GM19324 (cell line): ENCODE results near the gene ADCY5.

Experiments
- ATAC-seq: cut with Tn5 transposase; IDR thresholded peaks from one replicate; pipeline ENCODE4 v1.9.1; 2021; ENCODE audit warnings: mild to moderate bottlenecking, moderate library complexity; ENCODE audit not compliant: unreplicated experiment, low FRiP score

Gene ADCY5

GRCh38 chr3:123464211-123464610 lies 15.3 kb upstream of the ADCY5 start:
- ATAC-seq, result no peak

DNA sequence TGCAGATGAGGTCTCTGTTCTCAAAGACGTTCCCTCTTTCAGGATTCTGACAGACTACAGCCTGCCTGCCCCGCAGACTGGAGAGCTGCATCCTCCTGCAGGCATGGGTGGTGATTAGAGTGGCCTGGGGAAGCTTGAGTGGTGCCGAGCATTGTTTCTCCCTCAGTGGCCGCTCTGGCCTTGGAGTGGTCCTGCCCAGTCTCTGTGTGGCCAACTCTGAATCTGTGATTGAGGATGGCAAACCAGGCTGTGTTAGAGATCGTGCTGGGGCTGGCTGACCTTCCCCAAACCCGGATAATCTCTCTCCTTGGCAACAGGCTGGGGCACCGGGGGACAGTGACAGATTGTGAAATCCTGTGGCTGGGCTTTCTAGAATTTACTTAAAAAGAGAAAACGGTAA lies 11.0 kb upstream of the ADCY5 start:
- ATAC-seq, result no peak

DNA sequence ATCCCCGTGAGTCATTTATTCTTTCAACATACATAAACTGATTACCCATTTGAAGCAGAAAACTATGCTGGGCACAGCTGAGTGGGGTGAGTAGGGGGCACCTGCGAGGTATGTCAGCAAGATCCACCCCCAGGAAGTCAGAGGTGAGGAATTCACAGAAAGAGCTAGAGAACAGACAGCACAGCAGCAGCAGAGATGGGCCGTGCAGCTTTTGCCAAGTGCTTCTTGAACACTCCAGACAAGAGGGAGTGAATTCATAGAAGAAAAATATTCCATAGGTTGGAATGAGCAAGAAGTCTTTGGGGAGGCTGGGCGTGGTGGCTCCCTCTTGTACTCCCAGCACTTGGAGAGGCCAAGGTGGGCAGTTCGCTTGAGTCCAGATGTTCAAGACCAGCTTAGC lies 9.4 kb upstream of the ADCY5 start:
- no peak for ATAC-seq

GRCh38 chr3:123457841-123458240 lies 9.0 kb upstream of the ADCY5 start:
- no peak for ATAC-seq

GRCh38 chr3:123453675-123454074 lies 4.8 kb upstream of the ADCY5 start:
- ATAC-seq, result no peak

DNA sequence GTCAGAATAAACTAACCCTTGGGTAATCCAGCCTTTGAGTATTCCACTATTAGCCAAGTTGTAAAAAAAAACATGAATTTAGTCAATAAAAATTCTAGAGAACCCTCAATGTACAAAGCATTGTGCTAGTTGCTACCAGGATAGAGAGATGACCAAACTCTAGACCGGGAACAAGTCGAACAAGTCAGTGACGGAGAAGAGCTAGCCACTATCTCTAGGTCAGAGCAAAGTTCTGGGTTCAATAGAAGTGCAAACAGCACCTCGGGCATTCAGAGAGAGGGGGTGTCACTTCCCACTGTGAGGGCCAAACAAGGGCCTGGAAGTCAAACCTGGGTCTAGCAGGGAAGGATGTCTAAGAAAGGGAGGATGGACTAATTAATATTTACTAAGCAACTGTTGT lies 2.3 kb upstream of the ADCY5 start:
- ATAC-seq, result no peak

DNA sequence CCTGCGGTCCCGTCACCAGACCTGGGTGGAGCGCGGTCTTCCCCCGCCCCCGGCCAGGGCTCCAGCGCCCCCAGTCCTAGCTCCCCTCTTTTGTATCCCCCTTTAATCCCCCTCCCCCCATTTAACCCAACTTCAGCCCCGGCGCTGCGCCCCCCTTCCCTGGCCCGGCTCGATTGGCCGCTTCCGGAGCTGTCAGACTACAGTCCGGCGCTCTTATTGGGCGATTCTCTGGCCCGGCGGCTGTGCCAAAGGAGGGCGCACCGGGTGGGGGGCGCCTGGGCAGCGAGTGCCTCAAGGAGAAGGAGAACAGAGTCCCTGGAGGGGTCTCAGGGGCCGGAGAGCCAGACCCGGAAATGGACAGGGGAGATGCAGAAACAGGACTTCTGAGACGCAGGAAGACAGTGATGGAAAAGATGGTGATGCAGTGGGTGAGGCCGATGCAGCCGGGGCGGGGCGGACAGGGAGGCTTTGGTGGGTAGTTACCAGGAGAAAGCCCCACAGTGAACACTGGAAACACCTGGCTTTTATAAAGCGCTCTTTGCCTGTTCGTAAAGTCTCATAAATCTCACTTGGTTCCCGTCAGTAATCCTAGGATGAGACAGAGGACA lies 1.2 kb upstream of the ADCY5 start:
- ATAC-seq, result no peak

DNA sequence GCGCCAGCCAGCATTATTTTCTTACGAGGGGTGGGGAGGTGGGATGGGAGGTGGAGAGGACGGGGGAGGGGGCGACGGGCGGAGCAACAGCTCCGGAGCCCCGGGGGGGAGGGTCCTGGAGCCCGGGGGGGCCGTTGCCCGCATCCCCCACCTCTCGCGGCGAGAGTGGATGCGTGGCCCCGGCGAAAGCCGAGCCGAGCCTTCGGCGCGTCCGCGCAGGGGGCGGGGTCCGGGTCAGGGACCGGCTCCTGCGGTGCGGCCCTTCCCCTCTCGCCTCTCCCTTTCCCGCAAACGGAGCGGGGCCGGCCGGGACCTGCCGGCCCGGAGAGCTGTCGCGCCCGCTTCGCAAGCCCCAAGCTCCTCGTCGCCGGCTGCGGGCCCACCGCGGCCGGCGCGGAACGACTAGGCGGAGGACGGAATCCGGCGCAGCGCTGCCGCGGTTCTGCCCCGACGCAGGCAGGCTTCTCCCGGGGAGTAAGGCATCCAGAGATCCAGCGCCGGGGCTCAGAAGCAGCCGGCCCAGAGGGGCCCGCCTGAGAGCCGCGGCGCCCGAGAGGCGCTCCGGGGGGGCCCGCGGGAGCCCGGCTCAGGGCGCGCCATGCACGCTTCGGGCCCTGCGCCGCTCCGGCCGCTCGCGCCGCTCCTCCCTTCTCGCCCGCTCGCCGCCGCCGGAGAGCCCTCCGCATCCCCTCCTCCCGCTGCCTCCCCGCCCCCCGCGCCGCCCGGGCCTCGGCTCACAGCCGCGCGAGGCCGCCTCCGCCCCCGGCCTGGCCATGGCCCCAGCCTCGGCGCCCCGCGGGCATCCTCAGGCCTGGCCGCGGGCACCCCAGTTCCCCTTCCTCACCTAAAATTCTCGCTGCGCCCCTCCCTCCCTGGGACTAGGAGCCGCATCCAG lies 459 bp upstream of the ADCY5 start:
- ATAC-seq, result no peak

- ATAC-seq, result no peak
These were observed 957 bp downstream of the ADCY5 start for GRCh38 chr3:123447749-123448517.

GRCh38 chr3:123447416-123447748 lies 1.5 kb downstream of the ADCY5 start:
- ATAC-seq, result no peak

DNA sequence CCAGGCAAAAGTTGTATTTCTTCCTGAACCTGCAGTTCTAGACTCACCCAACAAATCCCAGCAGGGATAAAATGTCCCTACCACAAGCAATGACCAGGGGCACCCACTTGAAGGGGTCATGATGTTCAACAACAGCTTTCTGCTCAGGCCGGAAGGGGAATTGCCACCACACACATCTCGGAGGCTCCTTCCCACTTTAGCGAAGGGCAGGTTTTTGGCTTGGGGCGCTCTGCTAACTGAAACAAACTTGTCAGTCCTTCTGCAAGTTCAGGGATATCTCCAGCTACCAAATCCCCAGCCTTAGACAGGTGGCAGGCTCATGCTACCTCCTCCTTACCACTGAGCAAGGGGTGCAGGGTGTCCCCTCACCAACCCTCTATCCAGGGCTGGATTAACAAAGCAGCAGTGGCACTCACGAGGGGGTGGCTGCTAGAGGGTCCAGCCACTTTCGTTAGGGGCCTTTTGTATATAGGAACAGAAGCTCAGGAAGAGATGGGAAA lies 2.2 kb downstream of the ADCY5 start:
- no peak for ATAC-seq

DNA sequence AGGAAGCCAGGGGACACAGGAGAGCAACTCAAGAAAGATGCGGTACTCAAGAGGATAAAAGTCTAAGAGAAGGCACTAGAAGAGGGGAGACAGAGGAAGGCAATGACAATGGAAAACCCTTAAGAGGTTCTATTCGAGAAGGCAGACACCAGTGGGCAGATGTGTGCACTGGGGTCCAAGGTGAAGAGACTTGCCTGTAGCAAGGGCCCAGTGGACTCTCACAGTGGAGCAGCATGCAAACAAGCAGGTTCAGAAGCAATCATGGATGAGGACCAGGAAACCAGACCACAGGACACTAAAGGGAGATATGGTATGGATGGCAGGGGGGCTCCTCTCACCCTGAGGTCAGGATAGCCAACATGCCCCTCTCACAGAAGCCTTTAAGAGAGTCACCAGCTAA lies 2.7 kb downstream of the ADCY5 start:
- ATAC-seq, result no peak

GRCh38 chr3:123445702-123446101 lies 3.2 kb downstream of the ADCY5 start:
- ATAC-seq, result no peak

- no peak for ATAC-seq
These were observed 4.1 kb downstream of the ADCY5 start for GRCh38 chr3:123444744-123445143.

- ATAC-seq, result no peak
These were observed 4.9 kb downstream of the ADCY5 start for GRCh38 chr3:123444023-123444422.

DNA sequence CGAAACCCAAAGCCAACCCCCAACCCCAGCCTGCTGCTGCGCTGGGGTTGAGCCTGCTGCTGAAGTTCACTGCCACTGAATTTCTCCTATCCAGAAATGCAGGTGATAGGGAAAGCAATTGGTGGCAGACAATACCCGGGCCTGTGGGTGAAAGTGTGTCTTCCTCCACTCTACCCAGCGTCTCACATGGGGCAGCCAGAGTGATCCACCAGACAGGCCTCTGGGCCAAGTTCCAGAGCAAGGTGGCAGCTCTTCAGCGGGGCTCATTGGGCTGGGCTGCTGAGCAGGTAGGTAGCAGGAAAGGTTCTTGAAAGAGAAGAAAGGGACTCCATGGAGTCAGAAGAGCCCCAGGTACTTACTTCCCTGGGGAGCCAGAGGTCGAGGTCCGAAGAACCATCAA lies 6.0 kb downstream of the ADCY5 start:
- ATAC-seq, result no peak

GRCh38 chr3:123442125-123442524 lies 6.8 kb downstream of the ADCY5 start:
- ATAC-seq, result no peak

DNA sequence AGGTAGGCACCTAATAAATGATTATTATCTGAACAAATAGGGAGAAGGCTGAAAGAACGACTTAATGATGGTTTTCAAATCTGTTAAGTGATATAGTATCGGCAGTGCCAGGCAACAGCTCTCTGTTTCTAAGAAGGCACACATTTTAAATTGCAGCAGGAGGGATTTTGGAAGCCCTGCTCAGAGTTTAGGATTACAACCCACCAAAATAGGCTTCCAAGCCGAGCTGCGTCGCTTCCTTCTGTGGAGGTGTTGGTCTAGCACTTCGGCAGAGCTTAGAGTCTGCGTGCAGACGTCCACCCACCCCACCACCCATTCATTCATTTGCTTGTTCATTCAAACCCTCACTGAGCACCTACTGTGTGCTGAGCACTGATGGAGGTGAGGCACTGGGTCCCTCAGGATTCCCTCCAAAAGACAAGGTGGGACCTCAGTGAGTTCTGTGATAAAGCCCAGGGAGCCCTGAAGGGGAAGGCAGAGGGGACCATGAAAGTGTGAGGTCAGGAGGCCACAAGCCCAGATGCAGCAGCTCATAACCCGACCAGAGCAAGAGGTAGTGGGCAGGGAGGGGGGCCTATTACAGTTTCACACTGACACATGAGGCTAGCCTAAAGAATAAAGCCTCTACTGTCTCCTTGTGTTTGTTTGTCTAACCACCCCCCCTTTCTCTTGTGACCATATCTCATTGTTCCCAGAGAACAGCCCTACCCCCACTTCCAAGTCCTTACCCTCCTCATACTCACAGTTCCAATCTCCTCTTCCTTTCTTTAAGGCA lies 8.9 kb downstream of the ADCY5 start:
- ATAC-seq, result no peak

DNA sequence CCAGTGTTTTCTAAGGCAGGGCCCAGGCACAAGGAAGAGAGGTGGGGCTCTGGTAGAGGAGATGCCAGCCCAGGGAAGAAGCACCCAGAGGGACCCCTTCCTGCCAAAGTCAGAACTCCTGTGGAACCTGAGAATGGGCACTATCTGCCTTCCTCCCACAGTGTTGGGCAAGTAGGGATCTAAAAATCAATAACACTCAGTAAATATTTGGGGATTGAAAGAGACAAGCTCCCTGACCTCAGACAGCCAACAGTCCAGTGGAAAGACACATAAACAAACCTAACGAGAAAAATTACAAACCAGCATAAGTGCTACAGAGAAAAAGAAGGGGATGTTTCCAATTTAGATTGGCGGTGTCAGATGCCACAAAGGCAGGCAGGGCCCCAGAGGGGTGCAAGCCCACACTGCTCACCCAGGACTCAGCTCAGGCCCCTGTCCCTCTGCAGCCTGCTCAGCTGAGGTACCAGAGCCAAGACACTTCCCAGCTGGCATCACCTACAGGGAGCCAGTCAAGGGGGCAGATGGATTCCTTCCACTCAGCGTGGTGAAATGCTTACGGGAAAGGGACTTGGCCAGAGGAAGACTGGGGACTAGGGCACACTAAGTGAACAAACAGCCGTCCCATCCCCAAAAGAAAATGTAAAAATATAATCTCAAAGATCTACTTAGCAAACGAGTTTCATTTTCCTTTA lies 15.9 kb downstream of the ADCY5 start:
- no peak for ATAC-seq
